Head of caudate nucleus (tissue), 42 donors: ENCODE results near the gene COL13A1.

ENCODE experiments used
- DNase-seq, 42 donors: peaks; one replicate each; pipeline versions ENCODE4 v3.0.0 to v3.0.0-alpha.2; 2020 to 2021; ENCODE audit warnings: mixed read lengths in 7 of 42
- intact Hi-C: fragments of 100-400 bp; cut with DNase I; formaldehyde crosslinking; loops from one replicate; pipeline ENCODE4 v1.15.0; 2022

The COL13A1 gene

GRCh38 chr10:69876286-69876685 is 74.6 kb downstream of the COL13A1 start:
- intact Hi-C loops = no loop called here
- DNase-seq = no peak

- intact Hi-C loops = no loop called here
- no peak for DNase-seq
These were observed 75.2 kb downstream of the COL13A1 start for GRCh38 chr10:69876931-69877330.

- no peak for DNase-seq
- intact Hi-C loops = no loop called here
These were observed 76.3 kb downstream of the COL13A1 start for GRCh38 chr10:69878038-69878437.

GRCh38 chr10:69878951-69879350 is 77.2 kb downstream of the COL13A1 start:
- DNase-seq = no peak
- intact Hi-C loops = no loop called here

DNA sequence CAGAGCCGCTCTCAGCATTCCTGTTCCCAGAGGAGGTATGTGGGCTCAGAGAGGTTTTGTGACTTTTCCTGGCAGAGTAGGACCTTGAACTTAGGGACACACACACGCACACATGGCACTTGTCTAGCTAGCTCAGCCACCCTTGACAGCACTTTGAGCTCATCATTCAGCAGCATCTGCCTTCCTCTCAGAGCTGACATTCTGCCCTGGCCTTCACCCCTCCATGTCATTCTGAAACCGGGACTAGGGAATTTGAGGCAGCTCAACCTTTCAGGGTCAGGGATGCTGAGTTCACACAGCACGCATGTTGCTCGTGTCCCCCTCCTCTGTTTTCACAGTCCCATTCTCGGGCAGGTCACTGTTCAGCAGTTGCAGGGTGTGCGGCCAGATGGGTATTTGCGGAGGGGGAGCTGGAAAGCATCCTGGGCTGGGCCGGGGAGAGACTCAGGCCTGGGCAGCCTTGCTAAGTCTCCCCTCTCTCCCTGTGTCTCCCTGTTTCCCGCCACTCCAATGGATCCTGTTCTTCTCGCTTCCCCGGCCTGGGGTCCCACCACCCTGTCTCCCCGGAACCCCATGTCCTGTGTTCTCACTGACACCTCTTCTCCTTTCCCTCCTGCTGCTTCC is 78.0 kb downstream of the COL13A1 start:
- DNase-seq = no peak
- intact Hi-C loops = no loop called here

DNA sequence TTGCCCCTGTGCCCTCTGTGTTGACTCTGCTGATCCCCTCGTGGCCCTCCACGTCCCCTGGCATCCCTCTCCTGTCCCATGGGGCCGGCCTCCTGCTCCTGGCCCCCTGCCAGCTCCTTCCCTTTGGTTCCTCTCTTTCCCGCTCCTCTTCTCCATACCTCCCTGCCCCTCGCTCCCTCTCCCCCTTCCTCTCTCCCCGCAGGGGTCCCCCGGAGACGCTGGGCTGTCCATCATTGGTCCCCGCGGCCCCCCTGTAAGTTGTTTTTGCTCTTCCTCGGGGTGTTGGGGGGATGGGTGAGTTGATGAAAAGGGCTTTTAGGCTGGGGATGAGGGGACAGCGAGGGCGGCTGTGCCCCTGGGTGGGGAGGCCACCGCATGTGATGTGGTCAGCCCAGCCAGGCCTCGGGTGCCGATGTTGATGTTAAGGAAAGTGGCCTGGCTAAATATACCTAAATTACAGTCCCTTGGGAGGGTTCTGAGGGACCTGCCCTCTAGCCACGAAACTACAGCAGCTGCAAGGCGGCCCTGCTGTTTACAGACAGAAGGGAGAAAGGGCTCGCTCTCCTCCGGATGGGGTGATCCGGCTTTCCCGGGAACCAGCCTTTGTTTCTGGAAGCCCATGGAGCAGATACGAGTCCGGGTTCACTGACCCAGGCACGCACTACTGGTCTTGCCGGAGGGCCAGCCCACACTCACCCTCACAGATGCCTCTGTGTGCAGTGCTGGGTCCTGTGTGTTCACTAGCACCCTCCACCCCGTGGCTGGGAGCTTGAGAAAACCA is 78.8 kb downstream of the COL13A1 start:
- DNase-seq = no peak
- intact Hi-C loops = no loop called here

GRCh38 chr10:69881202-69881601 is 79.5 kb downstream of the COL13A1 start:
- intact Hi-C loops = no loop called here
- DNase-seq = no peak

- no peak for DNase-seq
- intact Hi-C loops = no loop called here
These were observed 81.8 kb downstream of the COL13A1 start for GRCh38 chr10:69883310-69884023.

DNA sequence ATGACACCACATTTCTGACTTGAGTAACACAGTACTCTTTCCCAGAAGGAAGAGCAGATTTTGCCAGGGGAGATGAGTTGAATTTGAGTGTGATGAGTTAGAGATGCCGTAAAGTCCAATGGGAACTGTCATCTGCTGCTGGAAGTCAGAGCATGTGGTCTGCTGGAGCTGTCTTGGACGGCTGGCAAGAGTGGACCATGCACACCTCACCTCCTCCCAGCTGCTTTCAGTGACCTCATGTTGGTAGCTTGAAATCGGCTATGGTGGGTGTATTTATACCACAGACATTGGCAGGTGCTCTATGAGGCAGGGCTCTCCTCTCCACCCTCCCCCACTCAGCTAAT is 82.3 kb downstream of the COL13A1 start:
- intact Hi-C loops = no loop called here
- DNase-seq = no peak

- intact Hi-C loops = no loop called here
- peak in 2 of 42 donors; percentile 28 to 35 for DNase-seq
These were observed 83.0 kb downstream of the COL13A1 start for GRCh38 chr10:69884686-69885085.

- intact Hi-C loops = no loop called here
- DNase-seq = peak in 1 of 42 donors; percentile 16
These were observed 83.8 kb downstream of the COL13A1 start for GRCh38 chr10:69885379-69886013.

DNA sequence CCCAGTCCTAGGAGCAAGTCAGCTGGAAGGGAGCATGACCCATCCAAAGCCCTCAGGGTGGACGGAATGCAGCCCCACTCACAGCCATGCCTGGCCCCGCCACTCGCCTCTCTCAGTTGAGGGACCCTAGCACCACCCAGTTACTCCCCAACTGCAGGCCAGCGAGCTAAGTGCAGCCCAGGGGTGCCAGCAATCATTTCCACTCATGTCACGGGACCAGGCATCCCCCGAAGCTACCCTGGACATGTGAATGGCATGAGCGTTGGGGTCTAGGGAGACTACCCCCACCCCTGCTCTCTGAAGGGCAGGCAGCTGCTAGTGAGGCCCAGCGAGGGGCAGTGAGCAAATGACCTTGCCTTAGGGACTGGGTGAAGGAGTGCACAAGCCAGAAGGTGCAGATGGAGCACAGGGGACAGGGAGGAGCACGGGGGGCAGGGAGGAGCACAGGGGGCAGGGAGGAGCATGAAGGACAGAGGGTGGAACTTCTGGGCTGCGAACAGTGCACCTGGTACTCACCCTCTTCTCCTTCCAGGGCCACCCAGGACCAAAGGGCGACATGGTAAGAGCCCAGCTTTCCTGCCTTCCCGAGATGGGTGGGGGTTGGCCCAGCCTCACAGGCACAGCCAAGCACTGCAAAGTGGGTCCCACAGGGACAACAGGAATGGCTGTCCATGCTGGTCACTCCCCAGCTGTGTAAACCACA is 87.3 kb downstream of the COL13A1 start:
- no peak for DNase-seq
- intact Hi-C loops = no loop called here

DNA sequence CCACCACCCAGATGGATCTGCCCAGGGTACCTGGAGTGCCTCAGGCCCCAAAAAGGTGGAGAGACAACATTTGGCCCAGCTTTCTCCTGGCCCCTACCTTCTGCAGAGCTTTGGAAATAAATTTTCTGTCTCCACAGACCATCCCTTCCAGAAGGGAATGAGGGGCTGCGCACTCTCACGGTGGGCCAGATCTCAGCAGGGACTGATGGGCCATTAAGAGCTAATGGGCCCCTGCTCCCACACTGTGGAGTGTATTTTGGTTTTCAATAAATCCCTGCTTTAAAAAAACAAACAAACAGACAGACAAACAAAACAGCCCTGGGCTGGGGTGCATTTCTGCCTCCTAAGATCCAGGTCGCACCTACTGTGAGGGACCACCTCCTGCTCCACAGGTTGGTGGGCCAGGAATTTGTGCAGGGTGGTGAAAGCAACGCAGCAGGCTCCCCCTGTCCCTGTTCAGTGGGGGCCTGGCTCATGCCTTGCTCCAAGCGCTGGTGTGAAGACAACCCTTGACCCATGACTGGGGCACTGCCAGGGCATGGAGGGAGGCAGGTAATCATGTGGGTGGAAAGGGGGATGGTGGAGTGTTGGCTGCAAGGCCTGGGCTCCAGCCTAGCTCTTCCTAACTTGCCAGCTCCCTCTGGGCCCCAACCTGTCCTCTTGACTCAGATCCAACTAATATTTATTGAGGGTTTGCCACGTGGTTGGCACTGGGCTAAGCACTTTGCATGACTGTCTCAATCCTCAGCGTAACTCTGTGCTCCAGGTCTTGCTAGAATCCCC is 88.5 kb downstream of the COL13A1 start:
- intact Hi-C loops = no loop called here
- no peak for DNase-seq

DNA sequence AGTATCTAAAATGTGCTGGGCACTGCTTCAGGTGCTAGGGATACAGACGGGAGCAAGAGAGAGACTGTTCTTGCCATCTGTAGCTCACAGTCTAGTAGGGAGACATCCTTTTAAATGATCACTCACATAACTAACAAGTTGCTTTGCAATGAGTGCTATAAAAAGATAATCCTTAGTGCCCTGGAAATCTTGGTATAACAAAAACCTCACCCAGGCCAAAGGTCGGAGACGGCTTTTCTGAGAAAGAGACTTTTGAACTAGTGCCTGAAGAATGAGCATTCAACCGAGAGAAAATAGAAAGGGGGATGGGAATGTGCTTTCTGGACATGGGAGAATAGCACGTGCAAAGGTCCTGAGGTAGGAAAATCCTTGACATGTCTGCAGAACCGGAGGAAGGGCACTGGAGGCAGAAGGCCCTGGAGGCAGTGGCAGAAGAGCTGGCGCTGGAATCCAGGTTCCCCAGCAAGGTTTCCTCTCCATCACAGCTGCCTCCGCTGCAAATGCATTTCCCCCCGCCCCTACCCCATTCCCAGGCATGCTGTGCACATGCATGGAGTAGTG is 89.4 kb downstream of the COL13A1 start:
- intact Hi-C loops = no loop called here
- DNase-seq = no peak

DNA sequence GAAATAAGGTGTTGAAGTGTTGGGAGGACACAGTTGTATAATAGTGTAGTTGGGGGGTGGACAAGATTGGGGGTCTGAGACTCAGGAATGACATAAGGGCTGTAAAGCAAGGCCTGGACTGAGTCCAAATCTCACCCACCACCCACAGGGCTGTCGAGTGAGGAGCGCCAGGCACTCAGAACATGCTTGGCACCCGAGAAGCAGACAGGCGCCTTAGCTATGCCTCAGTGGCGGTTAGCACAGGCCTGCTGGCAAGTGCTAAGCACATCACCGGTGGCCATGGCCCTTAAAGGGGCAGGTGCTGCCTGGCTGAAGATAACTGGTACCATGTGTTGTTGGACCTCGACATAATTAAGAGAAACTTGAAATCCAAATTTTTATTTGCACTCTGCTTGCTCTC is 90.7 kb downstream of the COL13A1 start:
- DNase-seq = no peak
- intact Hi-C loops = no loop called here

DNA sequence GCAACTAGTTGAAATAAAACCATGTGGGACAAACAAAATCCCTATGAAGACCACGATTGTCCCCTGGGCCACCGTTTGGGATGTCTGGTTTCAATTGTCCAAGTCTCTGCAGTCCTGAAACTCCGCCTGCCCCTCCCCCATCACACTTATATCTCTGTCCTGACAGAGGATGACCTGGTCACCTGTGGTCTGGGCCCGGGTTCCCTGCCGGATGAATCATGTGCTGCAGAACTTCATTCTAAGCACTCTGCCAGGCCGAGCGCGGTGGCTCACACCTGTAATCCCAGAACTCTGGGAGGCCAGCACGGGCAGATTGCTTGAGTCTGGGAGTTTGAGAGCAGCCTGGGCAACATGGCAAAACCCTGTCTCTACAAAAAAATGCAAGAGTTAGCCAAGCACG is 91.1 kb downstream of the COL13A1 start:
- no peak for DNase-seq
- intact Hi-C loops = no loop called here

GRCh38 chr10:69893271-69893900 is 91.7 kb downstream of the COL13A1 start:
- intact Hi-C loops = no loop called here
- DNase-seq = no peak

DNA sequence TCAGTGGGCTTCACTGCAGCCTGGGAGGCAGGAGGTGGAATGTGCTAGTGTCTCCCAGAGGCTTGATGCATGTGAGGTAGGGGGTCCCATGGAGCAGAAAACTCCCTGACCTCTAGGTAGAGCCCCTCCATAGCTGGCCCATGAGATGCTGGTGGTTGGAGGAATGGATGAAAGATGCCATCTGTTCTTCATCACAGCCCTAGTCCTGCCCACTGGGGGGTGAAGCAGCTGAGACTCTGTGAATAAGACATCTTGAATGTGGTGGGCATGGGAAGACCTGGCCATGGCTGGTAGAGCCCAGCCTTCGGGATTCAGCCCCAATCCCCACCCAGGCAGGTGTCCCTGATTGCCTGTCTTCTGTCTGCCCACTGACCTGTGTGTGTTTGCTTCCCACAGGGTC is 92.5 kb downstream of the COL13A1 start:
- DNase-seq = no peak
- intact Hi-C loops = no loop called here
